ENCODE measurements around the gene DIO3. TPM values are rescaled to one million over a fixed set of nuclear protein-coding genes. Genes with fewer than 3 reads are reported as not detected.

Gene DIO3
- total and polyA plus RNA-seq, 2 of the 4 experiments (the other 2 are of a cell fraction) = not detected

DNA sequence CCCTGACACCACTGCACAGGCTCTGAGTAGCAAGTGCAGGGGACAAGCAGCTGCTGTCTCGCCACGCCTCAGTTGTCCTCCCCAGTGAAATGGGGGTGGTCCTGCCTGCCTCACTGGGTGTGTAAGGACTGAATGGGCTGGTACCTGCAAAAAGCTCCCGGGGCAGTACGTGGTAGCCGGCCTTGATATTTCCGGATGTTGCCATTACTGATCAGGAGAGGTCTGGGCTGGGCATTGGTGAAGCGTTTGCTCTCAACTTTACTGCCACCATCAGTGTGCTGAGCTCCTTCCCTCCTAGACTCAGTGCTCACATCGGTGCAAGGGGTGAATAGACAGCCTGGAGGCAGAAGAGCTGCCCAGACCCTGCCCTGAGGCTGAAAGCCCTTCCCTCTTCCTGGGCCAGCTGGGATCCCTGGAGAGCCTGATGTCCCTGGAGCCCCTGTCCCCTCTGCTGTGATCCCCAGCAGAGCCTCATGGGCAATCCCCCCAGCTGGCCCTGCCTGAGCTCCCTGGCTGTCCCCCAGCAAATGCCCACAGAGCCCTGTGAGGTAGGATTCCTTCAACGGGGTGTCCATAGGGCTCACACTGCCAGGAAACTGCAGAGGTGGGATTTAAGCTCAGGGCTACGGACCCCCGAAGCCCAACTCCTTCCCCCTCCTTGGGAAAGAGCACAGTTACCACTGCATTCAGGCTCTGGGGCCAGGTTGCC is 18.2 kb downstream of the DIO3 start:
- CTCF ChIA-PET = no interaction called here
- no peaks in the 10 kb centered on the region for H3K9me1 ChIP-seq (ENCODE audit: insufficient read depth, low read length)

More for the DNA sequence above, 18.2 kb downstream of the DIO3 start:
- no peak overlapping the region for H3K56ac ChIP-seq (ENCODE audit: extremely low read depth, insufficient read depth, low read length)
- H4K91ac ChIP-seq (ENCODE audit: insufficient read depth, low read depth, low read length) = no peak overlapping the region
- no peak overlapping the region for H3K27ac ChIP-seq (ENCODE audit: insufficient read depth, low read length)
- H4K20me1 ChIP-seq (ENCODE audit: insufficient read depth, low read length) = no peaks in the 10 kb centered on the region
- H2AFZ ChIP-seq (replicated peaks; ENCODE audit: low read length, poor library complexity) = no peak overlapping the region
- no peak overlapping the region for H2BK120ac ChIP-seq (ENCODE audit: low read depth, low read length)
- WGBS, 2 experiments (ENCODE audit: extremely low coverage in 2 of 2, insufficient read length in 1 of 2) = no CpG with 5 or more reads among the region's 11 CpGs
- intact Hi-C loops (cut with micrococcal nuclease) (no loop called here), dilution Hi-C loops (cut with HindIII; ENCODE audit: low sequenced_read_pairs, unreplicated experiment) (no loop called here), in situ Hi-C loops (cut with MboI; ENCODE audit: low sequenced_read_pairs) (no loop called here)
- no peak overlapping the region for H3K4ac ChIP-seq (ENCODE audit: low read depth, low read length)
- no TSS peak for BruUV-seq (replicated peaks)
- H2BK20ac ChIP-seq (ENCODE audit: low read depth, low read length) = no peak overlapping the region
- H3K4me2 ChIP-seq (ENCODE audit: low read depth, low read length) = no peak overlapping the region
- TF ChIP-seq BHLHE40 (IDR thresholded peaks at IDR 0.05; ENCODE audit: low read depth, low read length) = no peak
- TF ChIP-seq USF2 (IDR thresholded peaks at IDR 0.05; ENCODE audit: low read depth, low read length) = no peak
- no peak for TF ChIP-seq MAFK (IDR thresholded peaks at IDR 0.05; ENCODE audit: low read depth, low read length)
- TF ChIP-seq CHD1 (IDR thresholded peaks at IDR 0.05; ENCODE audit: low read depth, low read length) = no peak
- no peak for TF ChIP-seq RAD21 (IDR thresholded peaks at IDR 0.05; ENCODE audit: low read length)
- TF ChIP-seq MXI1 (IDR thresholded peaks at IDR 0.05; ENCODE audit: borderline replicate concordance, low read depth, low read length) = no peak
- no peak for TF ChIP-seq POLR2A (IDR thresholded peaks at IDR 0.05; ENCODE audit: low read depth, low read length)
- no peak for TF ChIP-seq FOS (IDR thresholded peaks at IDR 0.05; ENCODE audit: low read depth, low read length)
- TF ChIP-seq MAZ (IDR thresholded peaks at IDR 0.05; ENCODE audit: borderline replicate concordance, low read depth, low read length) = no peak
- no peaks in the 10 kb centered on the region; the same call in 1 of the 2 replicates for H3K9me3 ChIP-seq (ENCODE audit: control insufficient read depth, insufficient read depth, low read length)
- POLR2A ChIA-PET (ENCODE audit: unreplicated experiment) = no interaction called here
- no peak overlapping the region for H3K14ac ChIP-seq (replicated peaks; ENCODE audit: low read depth, low read length)
- no peak overlapping the region for H2AK5ac ChIP-seq (ENCODE audit: low read depth, low read length)
- H3K79me1 ChIP-seq (ENCODE audit: low read depth in 1 of 2, low read length in 2 of 2) = no peaks in the 10 kb centered on the region
- H3K27me3 ChIP-seq (ENCODE audit: control insufficient read depth, insufficient read depth, low read length) = peaks cover 35% of the 10 kb centered on the region
- H3K23ac ChIP-seq (ENCODE audit: low read depth, low read length) = no peak overlapping the region
- no peak overlapping the region for H3K4me3 ChIP-seq (ENCODE audit: insufficient read depth, low read depth, low read length)
- ATAC-seq (ENCODE audit: low read depth) (no peak), DNase-seq (no peak)
- H3K9ac ChIP-seq (ENCODE audit: low read depth, low read length) = no peak overlapping the region
- H2AK9ac ChIP-seq (replicated peaks; ENCODE audit: low read depth, low read length, poor library complexity) = no peak overlapping the region
- H3K4me1 ChIP-seq (ENCODE audit: control insufficient read depth, insufficient read depth, low read length) = no peaks in the 10 kb centered on the region
- H4K5ac ChIP-seq (ENCODE audit: low read depth, low read length) = no peak overlapping the region
- no peak overlapping the region for H4K8ac ChIP-seq (ENCODE audit: low read depth in 2 of 2, low read length in 2 of 2)
- H3K18ac ChIP-seq (ENCODE audit: low read depth, low read length) = no peak overlapping the region
- no peaks in the 10 kb centered on the region for H3K36me3 ChIP-seq (ENCODE audit: control insufficient read depth, insufficient read depth, low read length)
- H2BK5ac ChIP-seq (ENCODE audit: low read depth, low read length, poor library complexity, severe bottlenecking) = no peak overlapping the region
- no peak overlapping the region for H2BK15ac ChIP-seq (ENCODE audit: low read depth, low read length)

Measured in IMR-90 (cell line).